ENCODE results near the gene CST11.

Gene CST11

GRCh38 chr20:23452776-23453175, at the start of gene CST11:
Gene CST11 (minus strand): TSS chr20:23452876. CDS start chr20:23452811, 65 bp downstream.
- Histone ChIP-seq H3K27me3 (ENCODE audit: control insufficient read depth, insufficient read depth, low read length) (no peaks in the 10 kb centered on the region), H3K4me1 (ENCODE audit: control insufficient read depth, insufficient read depth, low read length) (no peaks in the 10 kb centered on the region), H3K9me3 (ENCODE audit: control insufficient read depth, insufficient read depth, low read length) (no peaks in the 10 kb centered on the region), H3K36me3 (ENCODE audit: control insufficient read depth, insufficient read depth, low read length) (no peaks in the 10 kb centered on the region), H3K9ac (ENCODE audit: low read depth, low read length) (no peak within 1 kb of the TSS), H3K4me3 (ENCODE audit: low read depth, low read length) (no peak within 1 kb of the TSS)

- Histone ChIP-seq H3K9ac (ENCODE audit: low read depth, low read length) (no peak overlapping the region), H3K27me3 (ENCODE audit: control insufficient read depth, insufficient read depth, low read length) (no peaks in the 10 kb centered on the region), H3K36me3 (ENCODE audit: control insufficient read depth, insufficient read depth, low read length) (no peaks in the 10 kb centered on the region), H3K9me3 (ENCODE audit: control insufficient read depth, insufficient read depth, low read length) (no peaks in the 10 kb centered on the region), H3K4me1 (ENCODE audit: control insufficient read depth, insufficient read depth, low read length) (no peaks in the 10 kb centered on the region), H3K4me3 (ENCODE audit: low read depth, low read length) (no peak overlapping the region)
These were observed 49.2 kb upstream of the CST11 start for GRCh38 chr20:23501926-23502325.

GRCh38 chr20:23497536-23497935, 44.9 kb upstream of the CST11 start:
- H3K9ac ChIP-seq (ENCODE audit: low read depth, low read length) = no peak overlapping the region
- no peak overlapping the region for H3K4me3 ChIP-seq (ENCODE audit: low read depth, low read length)
- no peaks in the 10 kb centered on the region for H3K4me1 ChIP-seq (ENCODE audit: control insufficient read depth, insufficient read depth, low read length)
- no peaks in the 10 kb centered on the region for H3K27me3 ChIP-seq (ENCODE audit: control insufficient read depth, insufficient read depth, low read length)
- H3K9me3 ChIP-seq (ENCODE audit: control insufficient read depth, insufficient read depth, low read length) = peaks cover 4% of the 10 kb centered on the region
- H3K36me3 ChIP-seq (ENCODE audit: control insufficient read depth, insufficient read depth, low read length) = no peaks in the 10 kb centered on the region

GRCh38 chr20:23493172-23493772, 40.6 kb upstream of the CST11 start:
- no peak overlapping the region for H3K4me3 ChIP-seq (ENCODE audit: low read depth, low read length)
- no peak overlapping the region for H3K9ac ChIP-seq (ENCODE audit: low read depth, low read length)
- peaks cover 4% of the 10 kb centered on the region for H3K9me3 ChIP-seq (ENCODE audit: control insufficient read depth, insufficient read depth, low read length)
- no peaks in the 10 kb centered on the region for H3K4me1 ChIP-seq (ENCODE audit: control insufficient read depth, insufficient read depth, low read length)
- H3K27me3 ChIP-seq (ENCODE audit: control insufficient read depth, insufficient read depth, low read length) = no peaks in the 10 kb centered on the region
- no peaks in the 10 kb centered on the region for H3K36me3 ChIP-seq (ENCODE audit: control insufficient read depth, insufficient read depth, low read length)

GRCh38 chr20:23492292-23492691, 39.6 kb upstream of the CST11 start:
- Histone ChIP-seq H3K4me1 (ENCODE audit: control insufficient read depth, insufficient read depth, low read length) (no peaks in the 10 kb centered on the region), H3K9ac (ENCODE audit: low read depth, low read length) (no peak overlapping the region)

GRCh38 chr20:23490817-23491216, 38.1 kb upstream of the CST11 start, which contains the start of gene CST8:
Gene CST8 (plus strand): TSS chr20:23491117. CDS start chr20:23491668, 551 bp downstream.
- Histone ChIP-seq H3K9me3 (ENCODE audit: control insufficient read depth, insufficient read depth, low read length) (peaks cover 1% of the 10 kb centered on the region), H3K9ac (ENCODE audit: low read depth, low read length) (no peak within 1 kb of the TSS), H3K36me3 (ENCODE audit: control insufficient read depth, insufficient read depth, low read length) (no peaks in the 10 kb centered on the region), H3K27me3 (ENCODE audit: control insufficient read depth, insufficient read depth, low read length) (no peaks in the 10 kb centered on the region), H3K4me3 (ENCODE audit: low read depth, low read length) (no peak within 1 kb of the TSS), H3K4me1 (ENCODE audit: control insufficient read depth, insufficient read depth, low read length) (no peaks in the 10 kb centered on the region)

More at GRCh38 chr20:23492292-23492691, 39.6 kb upstream of the CST11 start:
- peaks cover 4% of the 10 kb centered on the region for H3K9me3 ChIP-seq (ENCODE audit: control insufficient read depth, insufficient read depth, low read length)
- no peaks in the 10 kb centered on the region for H3K27me3 ChIP-seq (ENCODE audit: control insufficient read depth, insufficient read depth, low read length)
- H3K4me3 ChIP-seq (ENCODE audit: low read depth, low read length) = no peak overlapping the region
- H3K36me3 ChIP-seq (ENCODE audit: control insufficient read depth, insufficient read depth, low read length) = no peaks in the 10 kb centered on the region

GRCh38 chr20:23488996-23489395, 36.3 kb upstream of the CST11 start:
- Histone ChIP-seq H3K9me3 (ENCODE audit: control insufficient read depth, insufficient read depth, low read length) (no peaks in the 10 kb centered on the region), H3K27me3 (ENCODE audit: control insufficient read depth, insufficient read depth, low read length) (no peaks in the 10 kb centered on the region), H3K4me1 (ENCODE audit: control insufficient read depth, insufficient read depth, low read length) (no peaks in the 10 kb centered on the region), H3K9ac (ENCODE audit: low read depth, low read length) (no peak overlapping the region), H3K4me3 (ENCODE audit: low read depth, low read length) (no peak overlapping the region), H3K36me3 (ENCODE audit: control insufficient read depth, insufficient read depth, low read length) (no peaks in the 10 kb centered on the region)

- H3K9me3 ChIP-seq (ENCODE audit: control insufficient read depth, insufficient read depth, low read length) = no peaks in the 10 kb centered on the region
- no peak overlapping the region for H3K9ac ChIP-seq (ENCODE audit: low read depth, low read length)
- no peaks in the 10 kb centered on the region for H3K4me1 ChIP-seq (ENCODE audit: control insufficient read depth, insufficient read depth, low read length)
- H3K27me3 ChIP-seq (ENCODE audit: control insufficient read depth, insufficient read depth, low read length) = no peaks in the 10 kb centered on the region
- H3K36me3 ChIP-seq (ENCODE audit: control insufficient read depth, insufficient read depth, low read length) = no peaks in the 10 kb centered on the region
- no peak overlapping the region for H3K4me3 ChIP-seq (ENCODE audit: low read depth, low read length)
These were observed 35.8 kb upstream of the CST11 start for GRCh38 chr20:23488470-23488869.

- H3K27me3 ChIP-seq (ENCODE audit: control insufficient read depth, insufficient read depth, low read length) = no peaks in the 10 kb centered on the region
- H3K4me1 ChIP-seq (ENCODE audit: control insufficient read depth, insufficient read depth, low read length) = peaks cover 2% of the 10 kb centered on the region
- H3K9ac ChIP-seq (ENCODE audit: low read depth, low read length) = no peak overlapping the region
- no peaks in the 10 kb centered on the region for H3K9me3 ChIP-seq (ENCODE audit: control insufficient read depth, insufficient read depth, low read length)
- H3K4me3 ChIP-seq (ENCODE audit: low read depth, low read length) = no peak overlapping the region
- H3K36me3 ChIP-seq (ENCODE audit: control insufficient read depth, insufficient read depth, low read length) = no peaks in the 10 kb centered on the region
These were observed 31.4 kb upstream of the CST11 start for GRCh38 chr20:23484081-23484480.

GRCh38 chr20:23482138-23482537, 29.5 kb upstream of the CST11 start:
- H3K9ac ChIP-seq (ENCODE audit: low read depth, low read length) = no peak overlapping the region
- H3K27me3 ChIP-seq (ENCODE audit: control insufficient read depth, insufficient read depth, low read length) = no peaks in the 10 kb centered on the region
- H3K9me3 ChIP-seq (ENCODE audit: control insufficient read depth, insufficient read depth, low read length) = no peaks in the 10 kb centered on the region
- H3K4me1 ChIP-seq (ENCODE audit: control insufficient read depth, insufficient read depth, low read length) = peaks cover 2% of the 10 kb centered on the region
- H3K36me3 ChIP-seq (ENCODE audit: control insufficient read depth, insufficient read depth, low read length) = no peaks in the 10 kb centered on the region
- no peak overlapping the region for H3K4me3 ChIP-seq (ENCODE audit: low read depth, low read length)

- Histone ChIP-seq H3K27me3 (ENCODE audit: control insufficient read depth, insufficient read depth, low read length) (no peaks in the 10 kb centered on the region), H3K9me3 (ENCODE audit: control insufficient read depth, insufficient read depth, low read length) (no peaks in the 10 kb centered on the region)
These were observed 26.4 kb upstream of the CST11 start for GRCh38 chr20:23479043-23479442.

GRCh38 chr20:23477223-23477622, 24.5 kb upstream of the CST11 start:
- H3K4me1 ChIP-seq (ENCODE audit: control insufficient read depth, insufficient read depth, low read length) = peaks cover 11% of the 10 kb centered on the region
- H3K27me3 ChIP-seq (ENCODE audit: control insufficient read depth, insufficient read depth, low read length) = no peaks in the 10 kb centered on the region
- H3K4me3 ChIP-seq (ENCODE audit: low read depth, low read length) = no peak overlapping the region
- H3K9ac ChIP-seq (ENCODE audit: low read depth, low read length) = no peak overlapping the region
- no peaks in the 10 kb centered on the region for H3K9me3 ChIP-seq (ENCODE audit: control insufficient read depth, insufficient read depth, low read length)
- H3K36me3 ChIP-seq (ENCODE audit: control insufficient read depth, insufficient read depth, low read length) = no peaks in the 10 kb centered on the region

More at GRCh38 chr20:23479043-23479442, 26.4 kb upstream of the CST11 start:
- Histone ChIP-seq H3K4me3 (ENCODE audit: low read depth, low read length) (no peak overlapping the region), H3K9ac (ENCODE audit: low read depth, low read length) (no peak overlapping the region), H3K4me1 (ENCODE audit: control insufficient read depth, insufficient read depth, low read length) (peaks cover 5% of the 10 kb centered on the region), H3K36me3 (ENCODE audit: control insufficient read depth, insufficient read depth, low read length) (no peaks in the 10 kb centered on the region)
